Activated CD4-positive, CD25-positive, alpha-beta regulatory T cell (primary cell): ENCODE measurements around the gene ARL6IP6.

Source experiments
- DNase-seq, 4 experiments: peaks; one replicate each; lab custom pipeline; 2025; lab: John Stamatoyannopoulos, UW

The ARL6IP6 gene

DNA sequence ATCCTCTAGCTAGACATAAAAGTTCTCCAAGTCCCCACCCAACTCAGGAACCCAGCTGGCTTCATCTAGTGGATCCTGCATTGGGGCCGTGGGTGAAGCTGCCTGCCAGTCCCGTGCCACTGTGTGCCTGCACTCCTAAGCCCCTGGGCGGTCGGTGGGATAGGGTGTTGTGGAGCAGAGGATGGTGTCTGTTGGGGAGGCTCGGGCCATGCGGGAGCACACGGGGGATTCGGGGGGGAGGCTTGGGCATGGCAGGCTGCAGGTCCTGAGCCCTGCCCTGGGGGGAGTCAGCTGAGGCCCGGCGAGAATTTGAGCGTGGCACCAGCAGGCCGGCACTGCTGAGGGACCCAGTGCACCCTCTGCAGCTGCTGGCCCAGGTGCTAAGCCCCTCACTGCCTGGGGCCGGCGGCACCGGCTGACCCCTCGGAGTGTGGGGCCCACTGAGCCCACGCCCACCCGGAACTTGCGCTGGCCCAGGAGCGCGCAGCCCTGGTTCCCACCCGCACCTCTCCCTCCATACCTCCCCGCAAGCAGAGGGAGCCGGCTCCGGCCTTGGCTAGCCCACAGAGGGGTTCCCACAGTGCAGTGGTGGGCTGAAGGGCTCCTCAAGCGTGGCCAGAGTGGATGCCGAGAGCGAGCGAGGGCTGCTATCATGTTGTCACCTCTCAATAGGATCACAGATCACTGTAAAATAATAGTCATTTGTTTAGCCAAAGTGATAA lies 86.4 kb downstream of the ARL6IP6 start:
- no peak for DNase-seq

DNA sequence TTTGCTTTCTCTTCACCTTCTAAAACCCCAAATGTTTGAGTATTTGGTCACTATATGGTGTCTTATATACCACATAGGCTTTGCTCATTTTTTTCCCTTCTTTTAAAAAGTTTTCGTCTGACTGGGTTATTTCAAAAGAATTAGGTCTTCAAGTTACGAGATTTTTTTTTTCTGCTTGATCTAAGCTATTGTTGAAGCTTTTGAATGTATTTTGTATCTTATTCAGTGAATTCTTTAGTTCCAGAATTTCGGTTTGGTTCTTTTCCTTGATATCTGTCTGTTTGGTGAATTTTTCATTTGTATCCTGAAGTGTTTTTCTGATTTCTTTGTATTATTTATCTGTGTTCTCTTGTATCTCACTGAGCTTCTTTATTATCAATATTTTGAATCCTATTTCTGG lies 93.5 kb downstream of the ARL6IP6 start:
- no peak for DNase-seq
